NCI-H2196 (cell line): ENCODE measurements around the gene ARHGEF39.
"Not testable (repeated sequence)": the region's sequence is repeated elsewhere in the genome, so short reads cannot be mapped to it uniquely, and the experiment has no call there.

ENCODE experiments used
- DNase-seq: peaks from one replicate; lab custom pipeline; 2025; ENCODE audit not compliant: unreplicated experiment; lab: John Stamatoyannopoulos, UW

ARHGEF39 gene

GRCh38 chr9:35653611-35654010, 11.4 kb downstream of the ARHGEF39 start:
- DNase-seq = no peak

DNA sequence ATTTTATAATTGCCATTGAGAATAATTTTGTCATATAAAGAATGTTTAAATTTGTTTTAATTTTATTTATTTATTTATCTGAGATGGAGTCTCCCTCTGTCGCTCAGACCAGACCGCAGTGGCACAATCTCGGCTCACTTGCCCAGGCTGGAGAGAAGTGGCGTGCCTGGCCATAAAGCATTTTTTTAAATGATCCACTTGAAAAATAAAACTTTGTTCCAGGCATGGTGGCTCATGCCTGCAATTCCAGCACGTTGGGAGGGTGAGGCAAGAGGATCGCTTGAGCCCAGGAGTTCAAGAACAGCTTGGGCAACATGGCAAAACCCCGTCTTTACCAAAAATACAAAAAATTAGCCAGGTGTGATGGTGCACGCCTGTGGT, 12.2 kb downstream of the ARHGEF39 start:
- DNase-seq = no peak

DNA sequence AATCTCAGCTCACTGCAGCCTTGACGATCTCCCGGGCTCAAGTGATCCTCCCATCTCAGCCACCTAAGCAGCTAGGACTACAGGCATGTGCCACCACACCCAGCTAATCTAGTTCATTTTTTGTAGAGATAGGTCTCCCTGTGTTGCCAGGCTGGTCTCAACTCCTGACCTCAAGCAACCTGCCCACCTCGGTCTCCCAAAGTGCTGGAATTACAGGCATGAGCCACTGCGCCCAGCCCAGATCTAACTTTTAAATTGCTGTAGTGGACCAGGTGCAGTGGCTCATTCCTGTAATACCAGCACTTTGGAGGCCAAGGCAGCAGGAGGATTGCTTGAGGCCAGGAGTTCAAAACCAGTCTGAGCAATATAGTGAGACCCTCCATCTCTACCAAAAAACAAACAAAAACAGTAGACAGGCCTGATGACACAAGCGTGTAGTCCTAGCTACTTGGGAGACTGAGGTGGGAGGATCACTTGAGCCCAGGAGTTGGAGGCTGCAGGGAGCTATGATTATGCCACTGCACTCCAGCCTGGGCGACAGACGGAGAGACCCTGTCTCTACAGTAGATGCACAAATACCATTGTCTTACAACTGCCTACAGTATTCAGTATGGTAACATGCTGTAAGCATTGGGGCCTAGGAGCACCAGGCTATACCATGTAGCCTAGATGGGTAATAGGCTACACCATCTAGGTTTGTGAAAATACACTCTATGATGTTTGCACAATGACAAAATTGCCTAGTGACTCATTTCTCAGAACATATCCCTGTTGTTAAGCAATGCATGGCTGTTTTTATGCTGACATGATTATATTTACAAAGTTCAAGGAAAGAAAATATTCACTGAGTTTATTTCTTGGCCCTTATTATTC, 12.8 kb downstream of the ARHGEF39 start:
- DNase-seq = no peak

GRCh38 chr9:35650341-35651158, 14.4 kb downstream of the ARHGEF39 start, which contains the start of gene SIT1:
TSS of gene SIT1 (minus strand) at chr9:35650931. CDS start at chr9:35650853, 78 bp downstream.
- DNase-seq = no peak

GRCh38 chr9:35649431-35650340, 15.3 kb downstream of the ARHGEF39 start:
- no peak for DNase-seq

GRCh38 chr9:35646533-35647265, 18.3 kb downstream of the ARHGEF39 start:
- DNase-seq = peak; percentile 91

GRCh38 chr9:35646153-35646532, 18.9 kb downstream of the ARHGEF39 start:
- no peak for DNase-seq

- not testable (repeated sequence) for DNase-seq
Measured at GRCh38 chr9:35645736-35646135, 19.3 kb downstream of the ARHGEF39 start.

GRCh38 chr9:35643046-35643445, 21.9 kb downstream of the ARHGEF39 start:
- DNase-seq = no peak

GRCh38 chr9:35641478-35641877, 23.5 kb downstream of the ARHGEF39 start:
- DNase-seq = not testable (repeated sequence)

DNA sequence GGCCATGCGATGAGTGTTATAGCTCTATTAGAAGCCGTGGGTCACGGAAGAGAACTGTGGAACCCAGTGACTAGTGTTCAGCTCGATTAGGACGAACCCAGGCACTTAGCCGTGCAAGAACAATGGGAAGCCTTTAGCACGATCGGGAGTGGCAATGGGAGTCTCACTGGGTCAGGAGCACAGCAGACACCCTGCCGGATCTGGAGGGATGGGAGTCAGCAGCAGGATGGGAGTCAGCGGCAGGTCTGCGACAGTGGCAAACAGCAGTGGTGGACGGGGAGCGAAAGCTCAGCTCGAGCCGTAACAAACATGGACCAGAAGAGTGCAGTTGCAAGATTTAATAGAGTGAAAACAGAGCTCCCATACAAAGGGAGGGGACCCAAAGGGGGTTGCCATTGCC, 24.6 kb downstream of the ARHGEF39 start:
- DNase-seq = not testable (repeated sequence)

DNA sequence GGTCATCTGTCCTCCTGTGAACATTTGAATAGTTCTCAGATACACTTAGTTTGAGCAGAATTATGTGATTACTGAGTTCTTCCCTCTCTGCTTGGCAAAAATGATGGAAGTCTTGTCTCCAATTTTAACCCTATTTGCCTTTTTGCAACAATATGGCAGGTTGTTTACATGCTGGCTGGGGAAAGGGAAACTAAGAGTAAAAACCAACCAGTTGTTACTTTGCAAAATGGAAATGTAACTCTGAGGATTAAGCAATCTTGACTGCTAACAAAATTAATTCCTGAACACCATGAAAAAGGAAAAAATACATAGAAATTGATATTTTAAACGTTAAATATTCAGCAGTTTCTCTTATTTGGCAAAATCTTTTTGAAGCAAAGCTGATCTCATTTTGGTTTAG, 25.4 kb downstream of the ARHGEF39 start:
- DNase-seq = no peak

GRCh38 chr9:35639225-35639624, 25.8 kb downstream of the ARHGEF39 start:
- DNase-seq = not testable (repeated sequence)

DNA sequence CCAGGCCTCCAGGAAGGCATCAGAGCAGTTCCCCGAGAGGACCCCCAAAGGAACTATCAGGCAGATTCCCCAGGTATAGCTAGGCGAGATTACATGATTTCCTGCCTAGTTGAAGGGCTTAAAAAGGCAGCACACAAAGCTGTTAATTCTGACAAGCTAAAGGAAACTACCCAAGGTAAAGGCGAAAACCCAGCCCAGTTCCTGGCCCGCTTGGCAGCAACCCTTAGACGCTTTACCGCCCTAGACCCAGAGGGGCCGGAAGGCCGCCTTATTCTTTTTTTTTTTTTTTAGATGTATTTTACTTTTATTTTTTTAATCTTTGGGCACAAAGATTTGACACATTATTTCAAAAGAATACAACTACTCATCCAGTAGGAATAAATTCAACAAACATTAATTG, 26.2 kb downstream of the ARHGEF39 start:
- DNase-seq = not testable (repeated sequence)

GRCh38 chr9:35637427-35637955, 27.5 kb downstream of the ARHGEF39 start:
- not testable (repeated sequence) for DNase-seq

GRCh38 chr9:35636877-35637246, 28.1 kb downstream of the ARHGEF39 start:
- DNase-seq = not testable (repeated sequence)

DNA sequence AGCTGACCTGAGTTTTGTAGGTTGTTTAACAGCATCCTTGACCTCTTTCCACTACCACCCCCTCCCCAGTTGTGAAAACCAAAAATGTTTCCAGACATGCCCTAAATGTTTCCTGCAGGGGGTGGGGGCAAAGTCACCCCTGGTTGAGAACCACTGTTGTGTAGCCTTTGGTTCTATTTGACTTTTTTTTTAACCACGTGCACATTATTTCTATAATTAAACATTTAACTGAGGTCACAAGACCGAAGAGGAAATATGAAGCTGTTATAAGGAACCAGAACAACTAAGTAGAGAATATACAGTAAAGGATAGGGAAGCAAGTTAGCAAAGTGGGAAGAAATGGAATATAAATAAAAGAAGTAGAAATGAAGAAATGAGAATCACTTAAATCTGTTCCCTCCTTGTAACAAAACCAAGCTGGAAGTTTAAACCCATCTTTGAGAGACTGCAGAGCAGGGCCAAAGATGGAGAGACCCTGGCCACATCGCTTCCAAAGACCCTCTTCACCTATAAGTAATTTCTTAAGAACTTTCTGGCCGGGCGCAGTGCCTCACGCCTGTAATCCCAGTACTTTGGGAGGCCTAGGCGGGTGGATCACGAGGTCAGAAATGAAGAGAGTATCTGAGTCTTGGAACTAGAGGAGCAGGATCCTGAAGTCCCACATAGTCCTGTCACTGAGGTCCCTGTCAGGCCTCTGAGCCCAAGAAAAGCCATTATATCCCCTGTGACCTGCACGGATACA, 28.7 kb downstream of the ARHGEF39 start:
- no peak for DNase-seq

DNA sequence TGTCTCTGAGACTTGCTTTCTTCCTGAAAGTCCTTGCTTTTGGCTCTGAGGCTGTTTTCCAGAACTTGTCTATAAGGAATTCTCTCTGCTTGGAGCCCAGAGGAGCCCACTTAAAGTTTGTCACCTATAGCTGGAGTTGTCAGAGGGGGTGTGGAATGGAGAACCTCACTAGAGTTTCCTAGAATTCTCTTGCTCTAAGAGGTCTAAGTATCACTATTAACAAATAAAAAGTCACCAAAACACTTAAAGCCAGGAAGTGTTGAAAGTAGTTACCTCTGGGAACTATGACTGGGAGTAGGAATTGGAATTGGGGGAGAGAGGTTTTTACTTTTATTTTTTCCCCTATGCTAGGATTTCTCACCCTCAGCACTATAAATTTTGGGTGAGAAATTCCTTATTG, 29.3 kb downstream of the ARHGEF39 start:
- DNase-seq = no peak

DNA sequence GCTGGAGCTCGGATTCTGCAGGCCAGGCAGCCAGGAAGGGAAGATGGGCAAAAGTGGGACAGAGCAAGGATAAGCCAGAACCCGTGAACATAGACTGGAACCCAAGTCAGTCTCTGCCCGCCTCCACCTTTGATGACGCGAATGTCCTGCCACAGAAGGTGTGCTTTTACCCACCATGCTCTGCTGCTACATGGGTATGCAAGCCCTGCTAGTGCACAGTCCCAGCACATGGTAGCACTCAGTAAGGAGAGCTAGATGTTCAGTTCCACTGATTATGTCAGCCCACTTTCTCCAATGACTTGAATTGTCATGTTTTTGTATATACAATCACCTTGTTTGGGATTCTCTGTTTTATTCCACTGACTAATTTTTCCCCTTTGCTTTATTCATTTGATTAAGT, 35.4 kb downstream of the ARHGEF39 start:
- no peak for DNase-seq
